ENCODE data around the gene CNTNAP2.

- no peak for TF ChIP-seq ZBTB8A (tag by site-specific recombination; IDR thresholded peaks at IDR 0.05)
- TF ChIP-seq CTCF (tag by site-specific recombination; IDR thresholded peaks at IDR 0.05) = no peak
- no peak for TF ChIP-seq ATF2 (tag by site-specific recombination; IDR thresholded peaks at IDR 0.05; ENCODE audit: low read depth)
- TF ChIP-seq ZIC2 (tag by site-specific recombination; IDR thresholded peaks at IDR 0.05) = no peak
- no peak for TF ChIP-seq ZNF239 (tag by site-specific recombination; IDR thresholded peaks at IDR 0.05)
- no peak for TF ChIP-seq ZSCAN23 (tag by site-specific recombination; IDR thresholded peaks at IDR 0.05)
- no peak for TF ChIP-seq ZNF529 (tag by site-specific recombination; IDR thresholded peaks at IDR 0.05; ENCODE audit: insufficient replicate concordance)
Observed at GRCh38 chr7:146116521-146117222, at the start of gene CNTNAP2.
